Ishikawa (cell line): Measurements from ENCODE around the gene SMIM7.

Source experiments
- CEBPB ChIP-seq: IDR thresholded peaks from 2 replicates; pipeline ENCODE4 v1.6.1; 2012
- CREB1 ChIP-seq: IDR thresholded peaks from 2 replicates; pipeline ENCODE4 v1.6.1; 2012; ENCODE audit warnings: low read depth
- EGR1 ChIP-seq: IDR thresholded peaks from 2 replicates; pipeline ENCODE4 v1.6.1; 2012
- EP300 ChIP-seq: IDR thresholded peaks from 2 replicates; pipeline ENCODE4 v1.6.1; 2012; ENCODE audit warnings: borderline replicate concordance
- FOXM1 ChIP-seq: IDR thresholded peaks from 2 replicates; pipeline ENCODE4 v1.6.1; 2012; ENCODE audit warnings: low read depth, borderline replicate concordance
- NFIC ChIP-seq: IDR thresholded peaks from 2 replicates; pipeline ENCODE4 v1.6.1; 2012
- RAD21 ChIP-seq: IDR thresholded peaks from 2 replicates; pipeline ENCODE4 v1.6.1; 2012; ENCODE audit warnings: low read depth
- TAF1 ChIP-seq: IDR thresholded peaks from 2 replicates; pipeline ENCODE4 v1.6.1; 2012; ENCODE audit warnings: low read depth, mild to moderate bottlenecking
- TCF12 ChIP-seq: IDR thresholded peaks from 2 replicates; pipeline ENCODE4 v1.6.1; 2012; ENCODE audit warnings: low read depth
- TEAD4 ChIP-seq: IDR thresholded peaks from 2 replicates; pipeline ENCODE4 v1.6.1; 2012
- YY1 ChIP-seq: IDR thresholded peaks from 2 replicates; pipeline ENCODE4 v1.6.1; 2012; ENCODE audit warnings: low read depth
- ZBTB7A ChIP-seq: IDR thresholded peaks from 2 replicates; pipeline ENCODE4 v1.6.1; 2012; ENCODE audit warnings: low read depth
- TF ChIP-seq, protein P1 (sequence below): IDR thresholded peaks from 2 replicates; pipeline ENCODE4 v1.6.1; 2012
- TF ChIP-seq, protein P2 (sequence below): IDR thresholded peaks from 2 replicates; pipeline ENCODE4 v1.6.1; 2012; ENCODE audit warnings: low read depth, mild to moderate bottlenecking
- TF ChIP-seq, protein P3 (sequence below): IDR thresholded peaks from 2 replicates; pipeline ENCODE4 v1.6.1; 2012

Gene SMIM7

GRCh38 chr19:16637535-16637934 lies 22.4 kb downstream of the SMIM7 start:
- TF ChIP-seq EGR1, result no peak
- TF ChIP-seq CREB1, result no peak
- no peak for TF ChIP-seq TAF1
- TF ChIP-seq YY1, result no peak

- TF ChIP-seq TCF12 (no peak), ZBTB7A (no peak)
- TF ChIP-seq, protein P1, sequence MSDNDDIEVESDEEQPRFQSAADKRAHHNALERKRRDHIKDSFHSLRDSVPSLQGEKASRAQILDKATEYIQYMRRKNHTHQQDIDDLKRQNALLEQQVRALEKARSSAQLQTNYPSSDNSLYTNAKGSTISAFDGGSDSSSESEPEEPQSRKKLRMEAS, result no peak
Measured at GRCh38 chr19:16631465-16631864, 28.5 kb downstream of the SMIM7 start.

DNA sequence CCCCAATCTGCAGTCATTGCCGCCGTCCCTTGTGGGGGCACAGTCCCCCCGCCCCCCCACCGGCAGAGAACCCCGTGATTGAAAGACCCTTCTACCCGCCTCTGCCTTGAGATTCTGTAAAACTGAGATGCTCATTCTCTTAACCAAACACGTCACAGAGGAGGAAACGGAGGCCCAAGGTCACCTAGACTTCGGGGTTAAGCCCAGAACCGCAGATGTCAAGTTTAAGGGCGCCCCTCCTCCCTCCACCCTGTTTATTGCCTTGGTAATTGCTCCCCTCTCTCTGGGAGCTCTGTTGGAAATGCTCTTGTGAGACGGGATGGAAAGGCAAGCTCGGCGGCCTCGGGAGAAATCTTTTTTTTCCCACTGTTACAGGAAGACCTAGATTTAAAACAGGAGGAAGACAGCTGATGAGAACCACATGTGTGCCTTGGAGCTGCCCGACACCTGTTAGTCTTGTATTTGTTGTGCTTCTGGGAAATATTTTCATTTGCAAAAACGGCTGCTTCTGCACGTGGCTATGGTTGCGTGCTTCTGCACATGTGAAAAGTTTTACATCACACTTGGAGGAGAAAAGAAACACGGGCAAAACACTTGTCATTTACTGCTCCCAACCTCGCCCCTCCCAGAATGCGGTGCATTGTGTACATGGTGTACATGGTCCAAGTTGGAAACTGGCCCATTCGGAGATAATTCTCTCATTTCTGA lies 30.8 kb downstream of the SMIM7 start:
- TF ChIP-seq NFIC (no peak), EGR1 (no peak), TCF12 (no peak)

GRCh38 chr19:16628183-16628983 lies 31.6 kb downstream of the SMIM7 start, which contains the start of gene MED26:
Gene MED26 (minus strand): TSS chr19:16628204. CDS start chr19:16627943, 261 bp downstream.
- TF ChIP-seq, protein P1, result peak; percentile 69
- TF ChIP-seq NFIC, result no peak
- no peak for TF ChIP-seq CREB1
- TF ChIP-seq, protein P2, sequence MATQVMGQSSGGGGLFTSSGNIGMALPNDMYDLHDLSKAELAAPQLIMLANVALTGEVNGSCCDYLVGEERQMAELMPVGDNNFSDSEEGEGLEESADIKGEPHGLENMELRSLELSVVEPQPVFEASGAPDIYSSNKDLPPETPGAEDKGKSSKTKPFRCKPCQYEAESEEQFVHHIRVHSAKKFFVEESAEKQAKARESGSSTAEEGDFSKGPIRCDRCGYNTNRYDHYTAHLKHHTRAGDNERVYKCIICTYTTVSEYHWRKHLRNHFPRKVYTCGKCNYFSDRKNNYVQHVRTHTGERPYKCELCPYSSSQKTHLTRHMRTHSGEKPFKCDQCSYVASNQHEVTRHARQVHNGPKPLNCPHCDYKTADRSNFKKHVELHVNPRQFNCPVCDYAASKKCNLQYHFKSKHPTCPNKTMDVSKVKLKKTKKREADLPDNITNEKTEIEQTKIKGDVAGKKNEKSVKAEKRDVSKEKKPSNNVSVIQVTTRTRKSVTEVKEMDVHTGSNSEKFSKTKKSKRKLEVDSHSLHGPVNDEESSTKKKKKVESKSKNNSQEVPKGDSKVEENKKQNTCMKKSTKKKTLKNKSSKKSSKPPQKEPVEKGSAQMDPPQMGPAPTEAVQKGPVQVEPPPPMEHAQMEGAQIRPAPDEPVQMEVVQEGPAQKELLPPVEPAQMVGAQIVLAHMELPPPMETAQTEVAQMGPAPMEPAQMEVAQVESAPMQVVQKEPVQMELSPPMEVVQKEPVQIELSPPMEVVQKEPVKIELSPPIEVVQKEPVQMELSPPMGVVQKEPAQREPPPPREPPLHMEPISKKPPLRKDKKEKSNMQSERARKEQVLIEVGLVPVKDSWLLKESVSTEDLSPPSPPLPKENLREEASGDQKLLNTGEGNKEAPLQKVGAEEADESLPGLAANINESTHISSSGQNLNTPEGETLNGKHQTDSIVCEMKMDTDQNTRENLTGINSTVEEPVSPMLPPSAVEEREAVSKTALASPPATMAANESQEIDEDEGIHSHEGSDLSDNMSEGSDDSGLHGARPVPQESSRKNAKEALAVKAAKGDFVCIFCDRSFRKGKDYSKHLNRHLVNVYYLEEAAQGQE, result no peak
- TF ChIP-seq TCF12, result peak; percentile 60
- TF ChIP-seq EP300, result peak; percentile 36; the same call in 1 of the 2 replicates
- peak; percentile 41; the same call in 1 of the 2 replicates for TF ChIP-seq YY1
- TF ChIP-seq CEBPB, result no peak
- peak; percentile 81 for TF ChIP-seq TAF1
- TF ChIP-seq, protein P3, sequence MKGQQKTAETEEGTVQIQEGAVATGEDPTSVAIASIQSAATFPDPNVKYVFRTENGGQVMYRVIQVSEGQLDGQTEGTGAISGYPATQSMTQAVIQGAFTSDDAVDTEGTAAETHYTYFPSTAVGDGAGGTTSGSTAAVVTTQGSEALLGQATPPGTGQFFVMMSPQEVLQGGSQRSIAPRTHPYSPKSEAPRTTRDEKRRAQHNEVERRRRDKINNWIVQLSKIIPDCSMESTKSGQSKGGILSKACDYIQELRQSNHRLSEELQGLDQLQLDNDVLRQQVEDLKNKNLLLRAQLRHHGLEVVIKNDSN, result peak; percentile 58
- TF ChIP-seq FOXM1, result peak; percentile 23; the same call in 1 of the 2 replicates
- TF ChIP-seq TEAD4, result no peak
- TF ChIP-seq EGR1, result no peak
- peak; percentile 96 for TF ChIP-seq ZBTB7A
- no peak for TF ChIP-seq RAD21

GRCh38 chr19:16627928-16628182 lies 32.1 kb downstream of the SMIM7 start:
- no peak for TF ChIP-seq TAF1
- TF ChIP-seq NFIC, result no peak
- no peak for TF ChIP-seq CREB1

GRCh38 chr19:16627193-16627927 lies 32.6 kb downstream of the SMIM7 start:
- no peak; the same call in 1 of the 2 replicates for TF ChIP-seq ZBTB7A
- TF ChIP-seq, protein P1, result 0 out of 2 replicates have a peak, but pooled peaks have one; percentile 33
- TF ChIP-seq TAF1, result no peak
- TF ChIP-seq YY1, result 0 out of 2 replicates have a peak, but pooled peaks have one; percentile 41

DNA sequence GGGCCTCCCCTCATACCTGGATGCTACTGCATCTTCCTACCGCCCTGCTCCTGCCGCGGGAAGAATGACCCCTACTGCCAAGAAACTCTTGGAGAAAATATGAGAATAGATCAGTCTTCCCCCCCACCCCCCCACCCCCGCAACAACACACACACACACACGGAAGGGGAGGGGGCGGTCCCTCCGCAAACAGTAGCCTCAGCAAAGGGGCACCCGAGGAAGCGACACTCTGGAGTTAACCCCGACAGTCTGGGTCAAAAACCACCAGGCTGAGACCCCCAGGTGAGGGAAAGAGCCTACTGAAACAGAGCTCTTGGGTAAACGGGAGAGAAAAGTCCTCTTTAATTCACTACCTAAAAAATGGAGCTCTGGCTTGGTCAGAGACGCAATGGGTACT lies 33.1 kb downstream of the SMIM7 start:
- TF ChIP-seq TAF1 (no peak), CEBPB (no peak), RAD21 (no peak), CREB1 (no peak), NFIC (no peak), ZBTB7A (no peak), FOXM1 (no peak), YY1 (no peak), TCF12 (no peak), EGR1 (no peak), TEAD4 (no peak), EP300 (no peak)
- TF ChIP-seq, protein P1, result no peak
- TF ChIP-seq, protein P3, result no peak
- TF ChIP-seq, protein P2, result no peak
